Fibroblast of villous mesenchyme (primary cell): ENCODE measurements around the gene TOMM22. TPM values are rescaled to one million over a fixed set of nuclear protein-coding genes. Genes with fewer than 3 reads are reported as not detected.
A peak's percentile ranks its signal among the peaks of the same experiment; 100 is the strongest.

Experiments used
- DNase-seq: peaks from one replicate; pipeline ENCODE4 v3.0.0-alpha.2; 2010; ENCODE audit warnings: low read depth
- H3K4me3 ChIP-seq: 2 replicates; pipeline ENCODE4 v1.5.1; 2011; ENCODE audit warnings: low read depth, mild to moderate bottlenecking, low read length
- total RNA-seq: library from RNA; depleted of rRNA; stranded (reverse); fragments of >200 nt; gene quantifications from 2 replicates; pipeline ENCODE4 v1.2.3, GENCODE V29; 2012
- TF ChIP-seq, protein P1 (sequence below): IDR thresholded peaks from 2 replicates; pipeline ENCODE4 v1.5.1; 2012; ENCODE audit warnings: low read depth, mild to moderate bottlenecking, low read length; ENCODE audit not compliant: insufficient read depth

The TOMM22 gene
- total RNA-seq, 1 donor = 88.9 TPM

DNA sequence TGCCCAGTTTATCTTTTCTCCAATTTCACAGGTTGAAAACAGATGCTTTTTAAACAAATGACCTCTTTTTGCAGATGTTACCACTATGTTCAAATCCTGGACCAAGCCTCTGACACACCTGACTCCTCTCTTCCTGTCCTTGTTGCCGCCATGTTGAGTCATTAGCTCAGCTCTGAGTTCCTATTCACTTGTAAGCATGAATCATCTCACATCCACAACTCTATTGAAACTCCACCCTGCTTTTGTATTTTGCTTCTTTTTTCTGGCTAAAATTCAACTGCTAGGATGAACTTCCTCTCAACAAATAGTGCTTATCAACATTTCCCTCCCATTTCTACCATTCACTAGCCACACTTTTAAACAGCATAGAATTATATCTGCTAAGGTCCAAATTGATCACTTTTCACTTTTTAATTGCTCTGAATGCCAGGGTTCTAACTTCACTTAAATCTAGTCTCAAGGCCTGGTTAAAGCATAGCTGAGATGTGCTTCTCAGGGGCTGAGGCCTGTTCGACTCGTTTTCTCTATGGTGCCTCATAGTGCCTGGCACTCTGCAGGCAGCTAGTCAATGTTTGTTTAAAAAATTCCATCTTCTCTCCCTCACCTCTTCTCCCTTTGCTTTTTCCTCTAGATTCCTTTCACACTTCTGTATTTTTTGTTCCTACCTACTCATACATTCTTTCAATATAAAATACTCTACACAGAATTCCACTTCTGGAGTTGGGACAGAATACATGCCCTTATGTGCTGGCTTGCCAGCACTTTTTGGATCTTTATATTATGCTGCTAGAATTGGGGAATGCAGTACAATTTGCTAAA, 15.1 kb downstream of the TOMM22 start:
- peak overlapping the region; percentile 18 for H3K4me3 ChIP-seq
- TF ChIP-seq, protein P1, sequence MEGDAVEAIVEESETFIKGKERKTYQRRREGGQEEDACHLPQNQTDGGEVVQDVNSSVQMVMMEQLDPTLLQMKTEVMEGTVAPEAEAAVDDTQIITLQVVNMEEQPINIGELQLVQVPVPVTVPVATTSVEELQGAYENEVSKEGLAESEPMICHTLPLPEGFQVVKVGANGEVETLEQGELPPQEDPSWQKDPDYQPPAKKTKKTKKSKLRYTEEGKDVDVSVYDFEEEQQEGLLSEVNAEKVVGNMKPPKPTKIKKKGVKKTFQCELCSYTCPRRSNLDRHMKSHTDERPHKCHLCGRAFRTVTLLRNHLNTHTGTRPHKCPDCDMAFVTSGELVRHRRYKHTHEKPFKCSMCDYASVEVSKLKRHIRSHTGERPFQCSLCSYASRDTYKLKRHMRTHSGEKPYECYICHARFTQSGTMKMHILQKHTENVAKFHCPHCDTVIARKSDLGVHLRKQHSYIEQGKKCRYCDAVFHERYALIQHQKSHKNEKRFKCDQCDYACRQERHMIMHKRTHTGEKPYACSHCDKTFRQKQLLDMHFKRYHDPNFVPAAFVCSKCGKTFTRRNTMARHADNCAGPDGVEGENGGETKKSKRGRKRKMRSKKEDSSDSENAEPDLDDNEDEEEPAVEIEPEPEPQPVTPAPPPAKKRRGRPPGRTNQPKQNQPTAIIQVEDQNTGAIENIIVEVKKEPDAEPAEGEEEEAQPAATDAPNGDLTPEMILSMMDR = no peak
- DNase-seq = peak; percentile 68

DNA sequence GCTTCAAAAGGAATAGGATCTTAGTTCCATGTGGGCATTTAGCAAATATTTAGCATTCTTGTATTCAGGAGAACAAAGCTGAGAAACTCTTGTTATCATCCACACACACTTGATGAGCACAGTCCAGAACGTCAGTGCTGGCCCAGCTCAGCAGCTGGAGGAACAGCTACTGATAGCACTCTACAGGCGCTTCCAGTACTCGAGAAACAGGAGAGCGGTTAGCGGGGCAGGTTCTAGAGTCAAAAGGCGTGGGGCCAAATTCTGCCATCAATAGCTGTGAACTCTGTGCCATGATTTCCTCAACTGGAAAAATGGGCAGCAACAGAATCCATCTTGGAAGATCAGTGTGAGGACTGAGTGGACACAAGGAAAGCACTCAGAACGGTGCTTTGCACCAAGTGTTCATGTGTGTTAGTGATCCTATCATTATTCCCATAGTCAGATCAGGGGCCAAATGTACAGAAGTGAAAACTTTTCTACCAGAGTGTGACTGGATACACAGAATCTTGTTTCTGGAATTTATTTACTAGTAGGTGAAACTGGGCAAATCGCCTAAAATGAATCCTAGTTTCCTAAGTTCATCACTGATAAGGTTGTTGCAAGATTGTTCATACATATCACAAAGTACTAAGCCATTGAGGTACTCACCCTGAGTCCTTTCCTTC, 15.8 kb downstream of the TOMM22 start:
- TF ChIP-seq, protein P1 = no peak
- peak; percentile 44 for DNase-seq
- peak overlapping the region; percentile 18 for H3K4me3 ChIP-seq

GRCh38 chr22:38698407-38699094, 16.8 kb downstream of the TOMM22 start:
- no peak for DNase-seq
- peak overlapping the region; percentile 80 for H3K4me3 ChIP-seq
- TF ChIP-seq, protein P1 = no peak

GRCh38 chr22:38699143-38699542, 17.4 kb downstream of the TOMM22 start:
- TF ChIP-seq, protein P1 = no peak
- peak overlapping the region; percentile 80 for H3K4me3 ChIP-seq
- no peak for DNase-seq

DNA sequence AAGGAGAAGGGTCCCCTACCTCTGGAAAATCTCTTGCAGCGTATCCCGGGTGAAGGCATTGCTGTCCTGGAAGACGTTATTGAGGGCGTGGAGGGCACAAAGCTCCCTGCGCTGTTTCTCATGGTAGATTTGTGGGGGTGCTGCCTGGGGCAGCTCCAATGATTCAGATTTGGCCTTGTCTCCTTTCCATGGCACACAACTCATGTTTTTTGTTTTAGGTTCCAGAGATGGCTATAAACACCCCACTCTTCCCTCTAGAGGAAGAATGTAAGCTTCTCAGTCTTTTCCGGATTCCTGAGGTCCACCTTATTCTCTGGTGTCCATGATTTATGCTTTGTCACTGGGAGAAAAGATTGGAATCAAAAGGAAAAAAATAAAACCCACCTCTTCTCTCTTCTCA, 18.0 kb downstream of the TOMM22 start:
- H3K4me3 ChIP-seq = peak overlapping the region; percentile 80
- TF ChIP-seq, protein P1 = no peak
- DNase-seq = peak; percentile 69

DNA sequence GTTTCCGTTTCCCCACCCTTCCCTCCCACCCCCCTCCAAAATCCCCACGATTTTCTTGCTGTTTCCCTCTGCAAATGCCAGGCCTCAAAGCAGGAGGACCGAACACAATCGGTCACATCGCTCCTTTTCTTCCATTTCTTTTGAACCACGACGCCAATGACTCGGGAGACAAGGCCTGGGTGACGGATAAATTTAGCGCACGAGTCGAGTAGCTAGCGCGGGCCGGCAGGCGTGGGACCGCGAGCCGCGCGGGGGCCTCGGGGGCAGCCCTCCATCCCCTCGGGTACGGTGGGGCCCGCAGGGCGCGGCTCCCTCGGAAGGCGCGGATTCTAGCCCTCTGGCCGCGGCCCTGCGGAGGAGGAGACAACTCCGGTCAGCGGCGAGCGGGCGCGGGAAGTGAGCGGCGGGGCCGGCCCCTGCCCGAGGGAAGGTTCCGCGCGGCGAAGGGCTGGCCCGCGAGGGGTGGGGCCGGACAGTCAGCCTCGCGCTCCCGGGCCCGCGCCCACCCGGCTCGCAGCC, 18.6 kb downstream of the TOMM22 start:
- H3K4me3 ChIP-seq = peak overlapping the region; percentile 80
- TF ChIP-seq, protein P1 = no peak
- DNase-seq = peak; percentile 69
